ELF-1 (cell line): Measurements from ENCODE around the gene MT1A.
A peak's percentile ranks its signal among the peaks of the same experiment; 100 is the strongest.

Experiments
- DNase-seq: peaks from one replicate; pipeline ENCODE4 v3.0.0-alpha.2; 2016; ENCODE audit warnings: low read depth, low spot score

MT1A gene

DNA sequence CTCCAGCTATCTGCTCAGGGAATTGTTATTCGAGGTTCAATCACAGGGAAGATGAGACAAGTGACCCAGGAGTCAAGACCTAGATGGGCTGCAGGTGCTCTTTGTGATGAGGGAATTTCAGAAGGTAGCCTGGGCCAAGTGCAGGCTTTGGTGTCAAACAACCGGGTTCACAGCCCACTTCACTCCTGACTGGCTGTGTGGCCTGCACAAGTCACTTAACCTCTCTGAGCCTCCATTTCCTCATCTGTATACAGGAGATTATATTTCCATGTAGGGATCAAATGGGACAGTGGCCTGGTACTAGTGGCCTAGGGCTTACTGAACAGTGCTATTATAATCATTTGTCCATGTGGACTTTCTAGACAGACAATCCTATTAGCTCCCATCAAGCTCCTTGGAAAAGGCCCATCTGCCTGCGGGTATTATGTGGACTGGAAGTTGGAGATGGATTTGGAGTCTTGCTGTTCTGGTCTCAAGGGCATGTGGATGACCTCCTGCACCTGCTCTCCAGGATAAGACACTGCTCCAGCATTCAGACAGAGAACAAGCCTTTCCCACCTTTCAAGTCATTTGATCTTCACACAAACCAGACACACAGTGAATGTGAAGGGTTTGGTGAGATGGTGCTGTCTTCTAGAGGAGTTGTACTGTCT lies 40.7 kb downstream of the MT1A start:
- no peak for DNase-seq

DNA sequence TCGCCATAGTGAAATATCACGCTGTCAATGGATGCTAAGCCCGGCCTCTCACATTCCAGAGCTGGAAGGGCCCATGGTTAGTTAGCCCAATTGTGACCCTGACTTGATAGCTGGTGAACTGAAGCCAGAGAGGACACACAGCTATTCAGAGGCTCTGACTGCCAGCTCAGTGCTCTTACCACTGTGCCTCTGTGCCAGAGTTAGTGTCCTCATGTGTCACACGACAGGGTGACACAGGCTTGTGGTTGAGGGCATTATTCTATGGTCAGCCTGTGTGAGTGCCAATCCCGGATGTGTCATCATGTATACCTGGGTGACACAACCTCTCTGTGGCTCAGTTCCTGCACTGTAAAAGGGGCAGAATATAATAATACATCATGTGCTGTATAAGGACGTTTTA lies 41.4 kb downstream of the MT1A start:
- DNase-seq: no peak

DNA sequence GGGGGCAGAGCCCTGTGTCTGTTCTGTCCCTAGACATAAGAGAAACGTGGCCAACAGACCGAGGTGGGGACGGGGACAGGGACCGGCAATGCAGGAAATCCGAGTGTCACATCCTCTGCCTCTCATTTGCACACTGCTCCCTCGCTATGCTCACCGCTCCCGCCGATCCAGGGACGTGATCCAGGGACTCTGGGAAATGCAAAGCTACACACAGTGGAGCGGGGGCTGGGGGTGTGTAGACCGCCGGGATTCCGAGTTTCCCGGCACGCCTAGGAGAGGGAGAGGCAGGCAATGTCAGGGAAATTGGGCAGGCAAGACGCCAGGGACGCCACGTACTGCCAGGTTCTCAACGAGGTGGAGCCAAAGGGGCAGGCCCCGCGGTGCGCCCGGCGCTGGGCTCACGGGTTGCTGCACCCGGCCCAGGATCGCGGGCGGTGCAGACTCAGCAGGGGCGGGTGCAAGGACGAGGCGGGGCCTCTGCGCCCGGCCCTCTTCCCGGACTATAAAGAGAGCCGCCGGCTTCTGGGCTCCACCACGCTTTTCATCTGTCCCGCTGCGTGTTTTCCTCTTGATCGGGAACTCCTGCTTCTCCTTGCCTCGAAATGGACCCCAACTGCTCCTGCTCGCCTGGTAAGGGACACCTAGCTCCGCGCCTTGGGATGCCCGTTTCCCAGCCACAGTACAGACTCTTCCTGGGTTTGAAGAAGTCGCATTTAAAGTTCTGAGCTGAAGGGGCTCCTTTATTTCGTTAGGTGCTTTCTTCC lies 43.7 kb downstream of the MT1A start, which contains the start of gene MT1X:
MT1X (plus strand) TSS at position 532 of the 764 bp plus-strand sequence; CDS start at position 603, 71 bp downstream.
- peak; percentile 91 for DNase-seq

DNA sequence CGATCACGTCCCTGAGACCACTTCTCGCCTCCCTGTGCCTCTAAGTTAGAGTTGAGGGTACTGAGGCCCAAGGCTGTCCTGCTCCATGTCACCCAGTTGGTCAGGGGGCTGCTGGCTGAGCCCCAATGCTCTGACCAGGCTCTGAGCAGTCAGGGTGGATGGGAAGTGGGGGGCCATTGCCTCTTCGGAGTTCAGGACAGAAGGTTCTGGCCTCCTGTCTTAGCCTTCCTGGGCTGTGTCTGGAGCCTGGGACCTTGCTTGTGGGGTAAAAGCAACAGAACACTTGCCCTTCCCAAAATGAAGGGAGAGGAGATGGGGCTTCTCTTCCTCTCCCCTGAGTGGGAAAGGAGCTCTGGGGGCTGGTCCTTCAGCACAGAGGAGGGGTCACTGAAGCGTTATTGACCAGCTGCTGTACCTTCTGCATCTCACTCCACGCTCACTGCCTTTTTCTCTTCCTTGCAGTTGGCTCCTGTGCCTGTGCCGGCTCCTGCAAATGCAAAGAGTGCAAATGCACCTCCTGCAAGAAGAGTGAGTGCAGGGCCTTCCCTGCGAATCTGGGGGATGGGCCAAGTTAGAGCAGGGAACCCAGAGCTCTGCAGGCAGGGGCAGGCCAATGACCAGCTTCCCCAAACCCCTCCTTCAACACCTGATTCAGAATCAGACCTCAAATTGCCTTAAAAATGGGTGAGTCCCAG lies 44.4 kb downstream of the MT1A start:
- DNase-seq: no peak

DNA sequence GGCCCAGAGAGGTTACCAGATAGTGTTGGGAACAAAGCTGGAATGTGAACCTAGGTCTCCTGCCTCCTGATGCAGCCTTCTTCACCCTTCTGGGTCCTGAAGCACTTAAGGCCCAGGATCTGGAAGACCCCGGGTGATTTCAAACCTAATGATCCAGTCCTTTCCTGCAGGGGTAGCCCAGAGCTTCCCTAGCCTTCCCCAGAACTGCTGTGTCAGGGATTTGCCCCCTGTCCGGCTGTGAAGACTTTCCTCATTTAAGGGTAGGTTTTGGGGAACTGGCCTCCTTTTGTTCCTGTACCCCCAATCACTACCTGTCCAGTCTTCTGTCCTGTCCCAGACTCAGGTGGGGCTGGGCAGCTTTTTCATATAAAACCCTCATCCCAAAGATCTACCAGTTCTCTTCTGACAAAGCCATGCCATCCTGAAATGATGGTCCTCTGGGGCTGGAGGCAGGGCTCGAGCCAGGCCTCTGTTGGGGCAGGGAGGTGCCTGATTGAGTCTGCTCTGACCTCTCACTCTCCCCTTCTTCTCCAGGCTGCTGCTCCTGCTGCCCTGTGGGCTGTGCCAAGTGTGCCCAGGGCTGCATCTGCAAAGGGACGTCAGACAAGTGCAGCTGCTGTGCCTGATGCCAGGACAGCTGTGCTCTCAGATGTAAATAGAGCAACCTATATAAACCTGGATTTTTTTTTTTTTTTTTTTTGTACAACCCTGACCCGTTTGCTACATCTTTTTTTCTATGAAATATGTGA lies 45.1 kb downstream of the MT1A start:
- no peak for DNase-seq

DNA sequence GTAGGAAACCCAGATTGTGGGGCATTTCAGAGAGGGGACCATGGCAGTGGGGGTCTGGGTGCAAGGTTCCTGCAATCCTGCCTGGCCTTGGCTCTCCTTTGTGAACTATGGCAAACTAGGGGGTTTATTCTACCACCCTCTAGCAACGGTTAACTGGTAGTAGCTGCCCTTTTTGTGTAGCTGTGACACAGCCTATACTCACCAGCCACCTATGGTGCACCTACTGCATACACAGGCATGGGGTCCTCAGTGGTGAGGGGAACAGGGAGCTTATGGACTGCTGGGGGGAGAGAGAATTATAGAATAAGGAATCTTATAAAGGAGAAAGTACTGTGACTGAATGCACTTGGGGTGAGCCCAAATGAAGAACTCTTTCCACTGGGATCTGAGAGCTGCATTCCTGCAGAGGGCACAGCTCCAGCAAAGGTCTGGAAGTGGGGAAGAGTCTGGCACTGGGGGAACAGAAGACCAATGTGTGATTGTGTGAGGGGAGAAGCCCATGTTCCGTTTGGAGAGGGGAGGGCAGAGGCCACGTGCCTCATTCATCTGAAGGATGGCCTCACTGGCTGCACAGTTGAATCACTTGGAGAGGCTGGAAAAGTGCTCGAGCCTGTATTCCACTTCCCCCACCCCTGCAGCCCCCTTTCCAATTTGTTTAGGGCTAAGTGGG lies 45.9 kb downstream of the MT1A start:
- DNase-seq: no peak

DNA sequence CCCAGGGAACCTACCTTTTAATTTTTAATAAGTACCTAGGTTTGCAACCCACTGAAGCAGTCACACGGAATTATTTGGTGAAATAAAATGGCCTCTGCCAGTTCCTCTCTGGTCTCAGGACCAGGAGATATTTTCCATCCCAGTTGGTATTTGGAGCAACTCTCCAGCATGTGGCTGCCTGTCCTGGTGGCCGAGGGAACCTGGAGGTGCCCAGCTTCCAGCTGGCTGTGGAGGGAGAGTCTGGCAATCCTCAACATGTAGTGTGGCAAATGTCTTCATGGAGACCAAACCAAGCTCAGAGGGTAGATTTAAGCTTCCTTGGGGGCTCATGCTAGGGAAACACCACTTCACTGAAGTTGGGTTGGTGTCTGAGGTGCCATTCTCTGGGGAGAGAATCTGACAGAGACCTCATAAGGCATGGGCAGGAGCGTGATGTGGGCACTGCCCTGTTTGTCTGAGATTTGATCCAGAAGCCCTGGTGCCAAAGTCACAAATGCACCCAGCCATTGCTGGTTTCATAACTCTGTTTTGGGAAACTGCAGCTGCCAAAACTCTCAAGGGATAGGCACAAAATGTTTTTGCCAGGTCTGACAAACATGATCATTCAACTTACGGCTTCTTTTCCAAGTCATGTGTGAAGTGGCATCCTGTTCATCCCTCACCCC lies 46.6 kb downstream of the MT1A start:
- DNase-seq: no peak

DNA sequence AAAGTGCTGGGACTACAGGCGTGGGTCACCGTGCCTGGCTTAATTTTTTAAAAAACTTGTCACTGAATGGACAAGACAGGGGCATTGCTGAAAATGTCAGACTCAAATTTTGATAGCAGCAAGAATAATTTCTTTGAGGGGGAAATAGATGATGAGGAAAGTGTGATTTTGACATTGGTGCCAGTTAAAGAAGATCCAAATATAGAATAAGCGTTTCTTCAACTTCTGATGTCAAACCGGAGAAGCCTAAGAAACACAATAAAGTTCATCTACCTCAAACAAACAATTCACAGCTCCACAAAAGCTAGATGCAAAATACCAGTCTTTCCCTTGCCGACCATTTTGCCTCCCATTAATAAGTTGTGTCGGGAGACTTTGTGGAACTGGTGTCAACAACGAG lies 48.3 kb downstream of the MT1A start:
- no peak for DNase-seq

DNA sequence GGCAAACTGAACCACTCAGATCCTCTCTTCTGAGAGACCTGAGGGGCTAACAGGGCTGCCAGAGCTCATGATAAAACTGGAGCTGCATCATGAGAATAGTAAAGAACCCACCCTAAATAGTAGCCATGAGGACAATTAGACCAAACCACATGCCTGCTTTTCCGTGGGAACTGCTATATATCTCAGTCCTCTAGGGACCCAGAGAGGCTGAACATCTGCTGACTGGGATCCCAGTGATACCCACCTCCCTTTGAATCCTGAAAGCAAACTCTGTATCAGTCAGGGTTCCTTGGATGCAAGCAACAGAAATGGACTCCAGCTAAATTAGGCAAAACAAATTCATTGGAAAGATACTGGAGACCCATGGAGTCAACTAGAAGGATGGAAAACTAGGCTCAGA lies 50.3 kb downstream of the MT1A start:
- DNase-seq: no peak

DNA sequence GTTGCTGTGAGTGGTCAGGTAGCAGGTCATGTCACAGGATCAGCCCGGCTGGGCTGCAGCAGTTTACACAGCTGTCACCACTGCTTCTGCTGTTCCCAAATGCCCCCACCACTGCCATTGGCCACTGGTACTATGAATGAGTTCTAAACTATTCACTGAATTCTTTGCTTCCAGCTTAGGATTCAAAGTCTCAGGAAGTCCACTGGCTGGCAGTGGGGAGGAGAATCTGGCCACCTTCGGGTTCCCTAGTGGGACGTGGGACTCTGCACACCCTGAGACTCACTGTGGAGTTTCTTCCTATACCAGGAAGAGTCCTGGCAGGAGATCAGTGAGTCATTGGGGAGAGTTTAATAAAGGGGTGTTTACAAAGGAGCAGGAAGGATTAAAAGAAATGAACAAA lies 50.7 kb downstream of the MT1A start:
- no peak for DNase-seq
